AG04449 (cell line): Measurements from ENCODE around the gene ETV1.

Experiments used
- CTCF ChIA-PET: fragments of 350-600 bp; formaldehyde crosslinking; extraction: SDS; loops from one replicate; lab custom pipeline; 2021; ENCODE audit warnings: antibody characterized with exemption; lab: Yijun Ruan, JAX
- POLR2A ChIA-PET: fragments of 400-600, 350-600 bp; formaldehyde crosslinking; extraction: SDS; loops from one replicate; lab custom pipeline; 2020; ENCODE audit warnings: antibody characterized with exemption, inconsistent platforms; lab: Yijun Ruan, JAX
- DNase-seq: peaks from one replicate; pipeline ENCODE4 v3.0.0-alpha.2; 2010; ENCODE audit warnings: low read depth, low spot score
- H3K4me3 ChIP-seq: 2 replicates; pipeline ENCODE4 v1.5.1; 2011; ENCODE audit warnings: low read depth, mild to moderate bottlenecking, control low read depth, low read length
- CTCF ChIP-seq: IDR thresholded peaks from one replicate; pipeline ENCODE4 v1.5.1; 2011; ENCODE audit warnings: mild to moderate bottlenecking, moderate library complexity, low read length, control low read depth, inconsistent platforms; ENCODE audit not compliant: insufficient read depth; ENCODE audit errors: missing control alignments

ETV1 gene

GRCh38 chr7:13915891-13916290 lies 73.6 kb downstream of the ETV1 start:
- DNase-seq = no peak
- POLR2A ChIA-PET = no interaction called here
- CTCF ChIA-PET = no interaction called here
- no peak overlapping the region for H3K4me3 ChIP-seq
- no peak for TF ChIP-seq CTCF

- no peak for TF ChIP-seq CTCF
- POLR2A ChIA-PET = no interaction called here
- H3K4me3 ChIP-seq = no peak overlapping the region
- no peak for DNase-seq
- CTCF ChIA-PET = no interaction called here
Measured at GRCh38 chr7:13912715-13913278, 76.7 kb downstream of the ETV1 start.

GRCh38 chr7:13911909-13912308 lies 77.6 kb downstream of the ETV1 start:
- ChIA-PET POLR2A (interaction anchor here (1.0 kb wide), 1 partner anchor 77 kb away, joined by 4 read pairs; no protein-coding TSS in a partner anchor), CTCF (no interaction called here)
- no peak for DNase-seq
- TF ChIP-seq CTCF = no peak
- no peak overlapping the region for H3K4me3 ChIP-seq

- ChIA-PET POLR2A (interaction anchor here (1.0 kb wide), 1 partner anchor 78 kb away, joined by 4 read pairs; no protein-coding TSS in a partner anchor), CTCF (no interaction called here)
- TF ChIP-seq CTCF = no peak
- H3K4me3 ChIP-seq = no peak overlapping the region
- DNase-seq = no peak
Measured at GRCh38 chr7:13910805-13911551, 78.5 kb downstream of the ETV1 start.

GRCh38 chr7:13908667-13909397 lies 80.6 kb downstream of the ETV1 start:
- TF ChIP-seq CTCF = no peak
- DNase-seq = no peak
- POLR2A ChIA-PET = no interaction called here
- CTCF ChIA-PET = no interaction called here
- no peak overlapping the region for H3K4me3 ChIP-seq

- H3K4me3 ChIP-seq = no peak overlapping the region
- ChIA-PET CTCF (interaction anchor here (1.1 kb wide), 1 partner anchor 10 kb away, joined by 3 read pairs; no protein-coding TSS in a partner anchor), POLR2A (no interaction called here)
- no peak for TF ChIP-seq CTCF
- DNase-seq = no peak
Measured at GRCh38 chr7:13907831-13908230, 81.6 kb downstream of the ETV1 start.
